MM.1S (cell line): ENCODE results near the gene STX16.

Source experiments
- DNase-seq: peaks from one replicate; pipeline ENCODE4 v3.0.0-alpha.2; 2015
- H2AFZ ChIP-seq: fragments of 300-600 bp; sonication (generic); 2 replicates; pipeline ENCODE4 v1.6.0; 2016; ENCODE audit warnings: antibody characterized with exemption, low read length
- H3F3A ChIP-seq: fragments of 300-600 bp; sonication (generic); 2 replicates; pipeline ENCODE4 v1.6.1; 2016; ENCODE audit warnings: mild to moderate bottlenecking, antibody characterized with exemption, low read length, moderate library complexity, mixed read lengths; ENCODE audit not compliant: insufficient read depth
- H3K27ac ChIP-seq: fragments of 300-600 bp; sonication (generic); 2 replicates; pipeline ENCODE4 v1.5.1; 2016; ENCODE audit warnings: mild to moderate bottlenecking, low read length
- H3K27me3 ChIP-seq: fragments of 300-600 bp; sonication (generic); replicated peaks from 2 replicates; pipeline ENCODE4 v1.6.0; 2016; ENCODE audit warnings: low read length; ENCODE audit not compliant: insufficient read depth
- H3K36me3 ChIP-seq: fragments of 300-600 bp; sonication (generic); replicated peaks from 2 replicates; pipeline ENCODE4 v1.6.1; 2016; ENCODE audit warnings: mild to moderate bottlenecking, low read length, mixed read lengths; ENCODE audit not compliant: insufficient read depth
- H3K4me1 ChIP-seq: fragments of 300-600 bp; sonication (generic); 2 replicates; pipeline ENCODE4 v1.6.1; 2016; ENCODE audit warnings: low read length, mixed read lengths
- H3K4me2 ChIP-seq: fragments of 300-600 bp; sonication (generic); 2 replicates; pipeline ENCODE4 v1.6.0; 2016; ENCODE audit warnings: low read depth, low read length
- H3K4me3 ChIP-seq: fragments of 300-600 bp; sonication (generic); 2 replicates; pipeline ENCODE4 v1.5.1; 2016; ENCODE audit warnings: low read length, mixed read lengths
- H3K79me2 ChIP-seq: fragments of 300-600 bp; sonication (generic); 2 replicates; pipeline ENCODE4 v1.6.1; 2016; ENCODE audit warnings: mixed run types, low read length, mixed read lengths
- H3K9ac ChIP-seq: fragments of 300-600 bp; sonication (generic); 2 replicates; pipeline ENCODE4 v1.6.1; 2016; ENCODE audit warnings: low read length, mixed read lengths
- H3K9me2 ChIP-seq: fragments of 300-600 bp; sonication (generic); replicated peaks from 2 replicates; pipeline ENCODE4 v1.6.1; 2016; ENCODE audit warnings: mild to moderate bottlenecking, low read length, mixed read lengths; ENCODE audit not compliant: insufficient read depth
- H3K9me3 ChIP-seq: fragments of 300-600 bp; sonication (generic); replicated peaks from 2 replicates; pipeline ENCODE4 v1.6.1; 2016; ENCODE audit warnings: mild to moderate bottlenecking, low read length, mixed read lengths; ENCODE audit not compliant: insufficient read depth
- H4K20me1 ChIP-seq: fragments of 300-600 bp; sonication (generic); 2 replicates; pipeline ENCODE4 v1.6.1; 2016; ENCODE audit warnings: mild to moderate bottlenecking, low read length, moderate library complexity, mixed read lengths; ENCODE audit not compliant: insufficient read depth
- EZH2 ChIP-seq: fragments of 300-600 bp; sonication (generic); optimal IDR thresholded peaks from 2 replicates; pipeline ENCODE3; 2017; ENCODE audit warnings: low read depth, mild to moderate bottlenecking, antibody characterized with exemption, low read length, mixed read lengths
- EZH2phosphoT487 ChIP-seq: fragments of 300-600 bp; sonication (generic); IDR thresholded peaks from 2 replicates; pipeline ENCODE4 v1.6.1; 2018; ENCODE audit warnings: antibody characterized with exemption, low read length
- TF ChIP-seq, protein P1 (sequence below): fragments of 300-600 bp; sonication (generic); IDR thresholded peaks from 2 replicates; pipeline ENCODE4 v1.5.1; 2016; ENCODE audit warnings: antibody characterized with exemption, low read length, mixed read lengths

STX16 gene

DNA sequence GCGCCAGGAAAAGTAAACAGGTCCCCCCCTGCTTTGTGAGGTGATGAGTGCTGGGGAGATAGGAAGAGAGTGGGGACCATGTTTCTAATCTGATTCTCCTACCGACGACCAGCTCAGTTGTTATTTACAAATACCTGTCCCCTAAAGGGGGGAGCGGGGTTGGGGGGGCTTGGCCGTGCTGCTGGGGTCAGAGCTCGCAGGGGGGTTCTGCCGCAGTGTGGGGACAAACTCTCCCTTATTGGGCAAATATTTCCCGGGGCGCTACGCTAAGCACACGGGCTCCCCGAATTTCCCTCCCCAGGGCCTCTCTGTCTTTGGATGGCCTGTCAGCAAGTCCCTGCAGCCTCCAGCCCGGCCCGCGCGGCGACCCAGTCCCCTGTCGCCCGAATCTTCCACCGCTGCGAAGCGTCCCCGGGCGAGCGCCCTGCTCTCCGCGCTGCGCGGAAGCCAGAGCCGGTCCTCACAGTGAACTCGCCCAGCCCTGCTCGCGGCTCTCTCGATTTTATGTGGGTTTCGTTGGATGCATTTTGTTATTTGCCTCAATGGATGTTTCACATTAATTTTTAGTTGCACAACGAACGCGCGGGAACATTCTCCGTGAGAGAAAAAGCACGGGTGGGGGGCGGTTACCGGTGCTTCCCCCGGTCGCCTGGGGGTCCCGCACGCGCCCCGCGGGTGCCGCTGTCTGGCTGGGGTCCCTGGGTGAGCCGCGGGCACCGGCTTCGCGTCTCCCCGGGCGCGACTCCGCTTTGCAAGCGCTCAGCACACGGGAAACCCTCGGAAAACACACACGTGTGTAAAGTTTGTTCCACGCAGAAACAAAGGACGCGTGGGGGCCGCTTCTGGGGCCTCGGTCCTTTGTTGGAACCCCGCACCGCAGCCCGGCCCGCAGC lies 1.5 kb upstream of the STX16 start:
- Histone ChIP-seq H3K4me3 (peak overlapping the region; percentile 36; the same call in 1 of the 2 replicates), H3K9ac (no peak overlapping the region), H3K27ac (no peak overlapping the region), H3K4me1 (peaks cover 9% of the 10 kb centered on the region; the same call in 1 of the 2 replicates), H3K79me2 (peaks cover 33% of the 10 kb centered on the region), H3F3A (peaks cover 11% of the 10 kb centered on the region; the same call in 1 of the 2 replicates), H3K9me3 (no peaks in the 10 kb centered on the region), H3K27me3 (peaks cover 38% of the 10 kb centered on the region), H3K9me2 (no peaks in the 10 kb centered on the region), H3K36me3 (no peaks in the 10 kb centered on the region), H4K20me1 (no peaks in the 10 kb centered on the region), H3K4me2 (peak overlapping the region; percentile 58), H2AFZ (peak overlapping the region; percentile 59)
- no peak for TF ChIP-seq EZH2
- TF ChIP-seq, protein P1, sequence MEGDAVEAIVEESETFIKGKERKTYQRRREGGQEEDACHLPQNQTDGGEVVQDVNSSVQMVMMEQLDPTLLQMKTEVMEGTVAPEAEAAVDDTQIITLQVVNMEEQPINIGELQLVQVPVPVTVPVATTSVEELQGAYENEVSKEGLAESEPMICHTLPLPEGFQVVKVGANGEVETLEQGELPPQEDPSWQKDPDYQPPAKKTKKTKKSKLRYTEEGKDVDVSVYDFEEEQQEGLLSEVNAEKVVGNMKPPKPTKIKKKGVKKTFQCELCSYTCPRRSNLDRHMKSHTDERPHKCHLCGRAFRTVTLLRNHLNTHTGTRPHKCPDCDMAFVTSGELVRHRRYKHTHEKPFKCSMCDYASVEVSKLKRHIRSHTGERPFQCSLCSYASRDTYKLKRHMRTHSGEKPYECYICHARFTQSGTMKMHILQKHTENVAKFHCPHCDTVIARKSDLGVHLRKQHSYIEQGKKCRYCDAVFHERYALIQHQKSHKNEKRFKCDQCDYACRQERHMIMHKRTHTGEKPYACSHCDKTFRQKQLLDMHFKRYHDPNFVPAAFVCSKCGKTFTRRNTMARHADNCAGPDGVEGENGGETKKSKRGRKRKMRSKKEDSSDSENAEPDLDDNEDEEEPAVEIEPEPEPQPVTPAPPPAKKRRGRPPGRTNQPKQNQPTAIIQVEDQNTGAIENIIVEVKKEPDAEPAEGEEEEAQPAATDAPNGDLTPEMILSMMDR = no peak
- TF ChIP-seq EZH2phosphoT487 = no peak
- no peak for DNase-seq

DNA sequence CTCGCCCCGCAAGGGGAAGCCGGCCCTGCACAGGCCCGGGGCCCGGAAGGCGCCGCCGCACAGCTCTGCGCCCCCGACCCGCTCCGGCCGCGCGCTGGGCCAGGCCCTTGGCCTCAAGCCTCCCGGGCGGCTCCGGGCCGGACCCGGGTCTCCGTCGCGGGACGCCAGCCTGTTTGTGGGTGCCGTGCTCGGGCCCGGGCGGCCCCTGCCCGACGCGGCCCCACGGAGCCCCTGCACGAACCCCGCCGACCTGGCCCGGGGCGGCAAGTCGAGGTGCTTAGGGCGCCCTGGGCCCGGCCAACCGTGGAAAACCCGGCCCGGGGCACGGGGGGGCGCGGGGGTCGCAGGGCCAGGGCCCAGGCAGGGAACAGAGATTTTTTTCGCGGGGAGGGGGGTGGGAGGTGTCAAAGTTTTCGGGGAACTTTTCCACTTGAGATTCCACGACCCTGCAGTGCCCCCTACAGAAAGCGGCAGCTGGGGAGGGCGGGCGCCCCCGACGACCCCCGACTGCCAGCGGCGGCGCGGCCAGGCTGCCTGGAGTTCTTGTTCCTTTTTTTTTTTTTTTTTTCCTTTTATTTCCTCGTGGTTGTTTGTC lies 805 bp upstream of the STX16 start:
- Histone ChIP-seq H3K4me1 (peaks cover 9% of the 10 kb centered on the region; the same call in 1 of the 2 replicates), H4K20me1 (no peaks in the 10 kb centered on the region), H3K9me2 (no peaks in the 10 kb centered on the region), H3K27ac (no peak overlapping the region), H3K36me3 (no peaks in the 10 kb centered on the region), H3K79me2 (peaks cover 40% of the 10 kb centered on the region), H3K9ac (peak overlapping the region; percentile 97; the same call in 1 of the 2 replicates), H2AFZ (peak overlapping the region; percentile 99), H3K4me2 (peak overlapping the region; percentile 92), H3F3A (peaks cover 11% of the 10 kb centered on the region; the same call in 1 of the 2 replicates), H3K27me3 (peaks cover 38% of the 10 kb centered on the region), H3K9me3 (no peaks in the 10 kb centered on the region), H3K4me3 (peak overlapping the region; percentile 100)
- TF ChIP-seq EZH2 (no peak), EZH2phosphoT487 (no peak)
- TF ChIP-seq, protein P1 = no peak
- DNase-seq = no peak

DNA sequence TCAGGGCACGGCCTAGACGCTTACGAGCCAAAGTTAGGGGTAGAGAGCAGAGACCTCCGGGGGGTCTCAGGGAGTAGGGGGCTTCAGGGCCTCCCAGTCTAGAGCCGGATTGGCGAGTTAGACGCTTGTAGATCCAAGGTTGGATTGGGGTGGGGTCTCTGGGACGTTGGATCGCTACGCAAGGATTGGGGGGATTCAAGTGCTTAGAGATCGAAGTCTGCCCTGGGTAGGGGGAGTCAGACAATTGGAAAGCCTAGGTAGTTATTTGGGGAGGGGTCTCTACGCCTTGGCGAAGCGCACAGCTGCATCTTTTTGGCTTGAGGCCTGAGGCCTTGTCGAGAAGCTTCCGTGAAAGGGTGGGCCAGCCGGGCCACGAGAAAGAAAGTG lies 469 bp downstream of the STX16 start:
- peak overlapping the region; percentile 85 for H3K4me2 ChIP-seq
- H3K36me3 ChIP-seq = no peaks in the 10 kb centered on the region; the same call in 1 of the 2 replicates
- peaks cover 9% of the 10 kb centered on the region; the same call in 1 of the 2 replicates for H3K4me1 ChIP-seq
- no peaks in the 10 kb centered on the region for H3K9me3 ChIP-seq
- DNase-seq = no peak
- H4K20me1 ChIP-seq = no peaks in the 10 kb centered on the region; the same call in 1 of the 2 replicates
- H3K27ac ChIP-seq = peak overlapping the region; percentile 58; the same call in 1 of the 2 replicates
- H3K27me3 ChIP-seq = peaks cover 29% of the 10 kb centered on the region
- H2AFZ ChIP-seq = no peak overlapping the region
- peaks cover 53% of the 10 kb centered on the region for H3K79me2 ChIP-seq
- peak overlapping the region; percentile 97 for H3K9ac ChIP-seq
- peaks cover 11% of the 10 kb centered on the region; the same call in 1 of the 2 replicates for H3F3A ChIP-seq
- no peaks in the 10 kb centered on the region for H3K9me2 ChIP-seq
- H3K4me3 ChIP-seq = peak overlapping the region; percentile 100
- no peak for TF ChIP-seq EZH2
- TF ChIP-seq, protein P1 = no peak
- no peak for TF ChIP-seq EZH2phosphoT487
